Left ventricle myocardium inferior (tissue), 1 donor: ENCODE results near the gene POU3F1. TPM values are rescaled to one million over a fixed set of nuclear protein-coding genes. Genes with fewer than 3 reads are reported as not detected.

Experiments used
- DNase-seq: peaks from one replicate; pipeline ENCODE4 v3.0.0-alpha.2; 2020
- H3K27ac ChIP-seq: fragments of 200-600 bp; replicated peaks from 2 replicates; pipeline ENCODE4 v1.8.0; 2021
- H3K27me3 ChIP-seq: fragments of 200-600 bp; 2 replicates; pipeline ENCODE4 v1.8.0; 2021; ENCODE audit warnings: low read depth
- H3K36me3 ChIP-seq: fragments of 200-600 bp; 2 replicates; pipeline ENCODE4 v1.8.0; 2021
- H3K4me1 ChIP-seq: fragments of 200-600 bp; 2 replicates; pipeline ENCODE4 v1.8.0; 2021
- H3K4me3 ChIP-seq: fragments of 200-600 bp; 2 replicates; pipeline ENCODE4 v1.8.0; 2021; ENCODE audit warnings: mild to moderate bottlenecking, moderate library complexity
- H3K9me3 ChIP-seq: fragments of 200-600 bp; replicated peaks from 2 replicates; pipeline ENCODE4 v1.8.0; 2021
- intact Hi-C: fragments of 100-400 bp; cut with micrococcal nuclease; formaldehyde crosslinking; loops from one replicate; pipeline ENCODE4 v1.11.0; 2022
- total RNA-seq: library from RNA; stranded (reverse); fragmentation: NEBNext Ultra II Directional; extraction: Animal tissue kit (Norgen Biotek cat#: 25700); gene quantifications from one replicate; pipeline ENCODE4 v1.2.1, GENCODE V29; 2021
- TF ChIP-seq, protein P1 (sequence below): fragments of 200-600 bp; IDR thresholded peaks from 2 replicates; pipeline ENCODE4 v1.8.0; 2021; ENCODE audit warnings: antibody characterized with exemption, mild to moderate bottlenecking, borderline replicate concordance
- donor health status: DM: no; HTN: yes; CAD: no; lungs with severe emphysema.

POU3F1 gene
- total RNA-seq, 1 donor from 2014 or later = 0.11 TPM

GRCh38 chr1:38074302-38074677 is 27.7 kb upstream of the POU3F1 start:
- no peak overlapping the region for H3K27ac ChIP-seq

DNA sequence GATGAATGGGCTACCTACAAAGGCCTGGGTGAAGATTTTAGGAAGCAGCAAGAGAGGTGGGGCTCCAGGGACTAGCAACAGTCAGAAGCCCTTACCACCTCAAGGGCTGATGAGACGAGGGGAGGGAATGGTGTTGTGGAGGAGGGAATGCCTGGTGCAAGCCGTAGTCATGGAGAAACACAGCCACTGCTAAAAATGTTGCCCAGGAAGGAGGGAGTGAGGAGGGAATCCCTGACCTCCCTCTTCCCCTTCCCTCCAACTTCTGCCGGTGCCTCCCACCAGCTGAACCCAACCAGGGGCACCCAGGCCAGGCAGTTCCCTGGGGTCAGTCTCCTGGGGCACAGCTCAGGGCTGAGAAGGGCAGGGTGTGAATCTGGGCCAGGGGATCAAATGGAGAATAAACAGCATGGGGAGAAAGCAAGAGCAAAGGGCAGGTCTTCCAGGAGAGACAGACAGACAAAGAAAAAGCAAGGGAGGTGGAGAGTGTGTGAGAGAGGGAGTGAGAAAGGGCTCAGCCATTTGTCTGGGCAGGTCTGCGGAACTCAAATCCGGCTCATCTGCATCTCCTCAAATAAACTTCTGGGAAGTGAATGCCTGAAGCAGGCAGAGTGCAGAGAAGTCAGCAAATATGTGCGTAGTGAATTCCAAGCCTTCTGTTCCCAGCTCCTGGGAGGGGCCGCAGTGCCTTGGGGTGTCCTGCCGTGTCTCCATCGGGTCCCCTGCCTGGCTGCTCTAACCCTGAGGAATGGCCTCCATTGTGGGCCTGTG is 27.1 kb upstream of the POU3F1 start:
- Histone ChIP-seq H3K27ac (no peak overlapping the region), H3K9me3 (no peaks in the 10 kb centered on the region), H3K4me1 (no peaks in the 10 kb centered on the region), H3K27me3 (peaks cover 81% of the 10 kb centered on the region), H3K4me3 (no peak overlapping the region), H3K36me3 (no peaks in the 10 kb centered on the region)
- TF ChIP-seq, protein P1, sequence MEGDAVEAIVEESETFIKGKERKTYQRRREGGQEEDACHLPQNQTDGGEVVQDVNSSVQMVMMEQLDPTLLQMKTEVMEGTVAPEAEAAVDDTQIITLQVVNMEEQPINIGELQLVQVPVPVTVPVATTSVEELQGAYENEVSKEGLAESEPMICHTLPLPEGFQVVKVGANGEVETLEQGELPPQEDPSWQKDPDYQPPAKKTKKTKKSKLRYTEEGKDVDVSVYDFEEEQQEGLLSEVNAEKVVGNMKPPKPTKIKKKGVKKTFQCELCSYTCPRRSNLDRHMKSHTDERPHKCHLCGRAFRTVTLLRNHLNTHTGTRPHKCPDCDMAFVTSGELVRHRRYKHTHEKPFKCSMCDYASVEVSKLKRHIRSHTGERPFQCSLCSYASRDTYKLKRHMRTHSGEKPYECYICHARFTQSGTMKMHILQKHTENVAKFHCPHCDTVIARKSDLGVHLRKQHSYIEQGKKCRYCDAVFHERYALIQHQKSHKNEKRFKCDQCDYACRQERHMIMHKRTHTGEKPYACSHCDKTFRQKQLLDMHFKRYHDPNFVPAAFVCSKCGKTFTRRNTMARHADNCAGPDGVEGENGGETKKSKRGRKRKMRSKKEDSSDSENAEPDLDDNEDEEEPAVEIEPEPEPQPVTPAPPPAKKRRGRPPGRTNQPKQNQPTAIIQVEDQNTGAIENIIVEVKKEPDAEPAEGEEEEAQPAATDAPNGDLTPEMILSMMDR = no peak
- no peak for DNase-seq
- intact Hi-C loops = no loop called here

More at GRCh38 chr1:38074302-38074677, 27.7 kb upstream of the POU3F1 start:
- no peak for DNase-seq
- H3K36me3 ChIP-seq = no peaks in the 10 kb centered on the region
- TF ChIP-seq, protein P1 = no peak
- H3K27me3 ChIP-seq = peaks cover 75% of the 10 kb centered on the region
- intact Hi-C loops = no loop called here
- no peaks in the 10 kb centered on the region for H3K4me1 ChIP-seq
- no peak overlapping the region for H3K4me3 ChIP-seq
- no peaks in the 10 kb centered on the region for H3K9me3 ChIP-seq

DNA sequence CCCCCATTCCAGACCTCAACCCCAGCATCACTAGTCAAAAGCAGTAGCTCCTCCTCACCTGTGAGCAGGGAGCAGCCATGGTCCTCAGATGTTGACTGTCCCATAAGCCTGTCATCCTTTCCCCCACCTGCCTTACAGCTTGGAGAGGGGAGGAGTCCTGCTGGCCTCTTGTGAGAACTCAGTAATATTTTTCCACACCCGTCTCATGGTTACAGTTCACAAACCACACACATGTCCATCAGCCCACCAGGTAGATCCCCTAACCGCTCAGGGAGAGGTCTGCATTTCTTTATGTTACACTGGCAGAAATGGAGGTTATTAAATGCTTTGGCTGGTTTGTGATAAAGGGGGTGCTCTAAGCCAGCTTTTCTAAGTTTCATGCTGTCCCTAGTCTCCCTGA is 26.3 kb upstream of the POU3F1 start:
- TF ChIP-seq, protein P1 = no peak
- no peak overlapping the region for H3K4me3 ChIP-seq
- no peaks in the 10 kb centered on the region for H3K36me3 ChIP-seq
- H3K9me3 ChIP-seq = no peaks in the 10 kb centered on the region
- H3K27ac ChIP-seq = no peak overlapping the region
- intact Hi-C loops = no loop called here
- DNase-seq = no peak
- peaks cover 6% of the 10 kb centered on the region for H3K4me1 ChIP-seq
- peaks cover 89% of the 10 kb centered on the region for H3K27me3 ChIP-seq

DNA sequence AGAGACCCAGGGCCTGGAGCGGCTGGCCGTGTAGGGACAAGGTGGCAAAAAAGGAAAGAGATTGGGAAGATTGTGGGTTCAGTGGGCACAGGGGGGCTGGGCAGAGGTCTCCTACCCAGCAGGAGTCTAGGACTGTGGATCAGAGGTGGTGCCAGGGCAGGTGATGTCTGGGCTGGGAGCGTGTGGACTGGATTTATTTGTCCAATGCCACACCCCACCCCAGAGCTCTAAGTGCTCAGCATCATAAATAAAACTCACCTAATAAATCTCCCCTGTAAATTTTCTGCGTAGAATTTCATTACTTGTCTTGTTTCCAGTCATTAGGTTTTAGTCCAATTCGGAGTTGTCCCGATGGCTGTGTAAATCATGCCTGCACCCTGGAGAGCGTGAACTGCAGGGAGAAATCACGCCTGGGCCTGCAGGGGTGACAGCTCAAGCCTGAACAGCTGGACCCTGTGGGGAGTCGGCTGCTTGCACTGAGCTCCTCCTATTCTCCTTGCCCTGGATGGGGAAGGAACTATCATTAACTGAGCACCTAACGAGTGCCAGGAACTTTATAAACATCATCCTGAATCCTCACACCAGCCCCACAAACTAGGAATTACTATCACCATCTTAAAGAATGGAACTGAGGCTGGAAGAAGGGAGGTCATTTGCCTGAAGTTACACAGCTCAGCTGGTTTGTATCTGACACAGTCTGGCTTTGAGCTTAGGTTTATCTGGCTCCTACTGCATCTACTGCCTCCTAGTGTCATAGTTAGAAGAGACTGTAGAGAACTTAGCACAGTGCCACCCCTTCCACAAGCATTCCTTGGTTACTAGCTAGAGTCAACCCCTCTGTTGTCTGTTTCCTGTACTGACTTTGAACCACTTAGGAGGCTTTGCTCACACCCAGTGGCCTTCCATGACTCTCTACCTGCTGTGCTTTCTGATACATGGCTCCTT is 25.0 kb upstream of the POU3F1 start:
- DNase-seq = no peak
- no peaks in the 10 kb centered on the region for H3K36me3 ChIP-seq
- intact Hi-C loops = no loop called here
- TF ChIP-seq, protein P1 = peak; percentile 28
- H3K4me3 ChIP-seq = no peak overlapping the region
- H3K27ac ChIP-seq = no peak overlapping the region
- peaks cover 94% of the 10 kb centered on the region for H3K27me3 ChIP-seq
- H3K4me1 ChIP-seq = peaks cover 7% of the 10 kb centered on the region
- no peaks in the 10 kb centered on the region for H3K9me3 ChIP-seq

DNA sequence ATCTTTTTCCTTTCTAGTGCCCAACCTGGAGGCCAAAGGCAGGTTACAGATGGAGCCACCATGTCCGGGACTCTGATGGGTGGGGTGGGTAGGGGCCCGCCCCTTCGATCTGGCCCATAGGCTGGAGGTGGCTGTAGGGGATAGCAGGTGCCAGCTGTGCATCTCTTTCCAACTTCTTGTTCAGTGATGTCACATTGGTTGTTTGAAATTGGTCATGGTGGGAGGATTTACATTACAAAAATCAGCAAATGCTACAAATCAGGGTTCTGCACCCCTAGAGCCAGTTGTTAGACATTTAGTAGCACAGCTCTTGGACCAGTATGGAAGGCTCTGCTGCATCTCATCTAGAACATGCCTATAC is 22.4 kb upstream of the POU3F1 start:
- Histone ChIP-seq H3K4me3 (no peak overlapping the region), H3K36me3 (no peaks in the 10 kb centered on the region), H3K27me3 (peaks cover 96% of the 10 kb centered on the region), H3K9me3 (no peaks in the 10 kb centered on the region), H3K4me1 (peaks cover 7% of the 10 kb centered on the region), H3K27ac (no peak overlapping the region)
- TF ChIP-seq, protein P1 = no peak
- DNase-seq = no peak
- intact Hi-C loops = no loop called here
